Measurements from ENCODE around the gene NACA2. TPM values are rescaled to one million over a fixed set of nuclear protein-coding genes. Genes with fewer than 3 reads are reported as not detected.

Gene NACA2
- polyA plus RNA-seq, 1 donor (not counting 4 experiments of a cell fraction or from before 2014, with no cell fraction given): 0.79 TPM

DNA sequence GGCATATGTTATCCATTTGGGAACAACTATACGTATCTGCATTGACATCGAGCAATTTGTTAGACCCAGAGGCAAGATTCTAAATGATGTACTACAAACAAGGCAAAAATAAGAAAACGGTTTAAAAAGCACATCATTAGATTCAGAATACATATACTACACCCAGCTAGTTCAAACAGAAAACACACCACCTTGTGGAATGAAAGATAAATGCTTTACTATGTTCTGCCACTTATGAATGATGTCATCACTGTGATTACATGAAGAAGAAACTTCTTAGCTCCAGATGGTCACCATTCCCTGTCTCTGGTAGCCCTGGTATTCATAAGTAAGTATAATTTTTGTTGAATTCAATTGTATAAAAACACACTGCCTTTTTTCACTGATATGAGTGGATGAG, 7.8 kb downstream of the NACA2 start:
- TF ChIP-seq, protein P1, sequence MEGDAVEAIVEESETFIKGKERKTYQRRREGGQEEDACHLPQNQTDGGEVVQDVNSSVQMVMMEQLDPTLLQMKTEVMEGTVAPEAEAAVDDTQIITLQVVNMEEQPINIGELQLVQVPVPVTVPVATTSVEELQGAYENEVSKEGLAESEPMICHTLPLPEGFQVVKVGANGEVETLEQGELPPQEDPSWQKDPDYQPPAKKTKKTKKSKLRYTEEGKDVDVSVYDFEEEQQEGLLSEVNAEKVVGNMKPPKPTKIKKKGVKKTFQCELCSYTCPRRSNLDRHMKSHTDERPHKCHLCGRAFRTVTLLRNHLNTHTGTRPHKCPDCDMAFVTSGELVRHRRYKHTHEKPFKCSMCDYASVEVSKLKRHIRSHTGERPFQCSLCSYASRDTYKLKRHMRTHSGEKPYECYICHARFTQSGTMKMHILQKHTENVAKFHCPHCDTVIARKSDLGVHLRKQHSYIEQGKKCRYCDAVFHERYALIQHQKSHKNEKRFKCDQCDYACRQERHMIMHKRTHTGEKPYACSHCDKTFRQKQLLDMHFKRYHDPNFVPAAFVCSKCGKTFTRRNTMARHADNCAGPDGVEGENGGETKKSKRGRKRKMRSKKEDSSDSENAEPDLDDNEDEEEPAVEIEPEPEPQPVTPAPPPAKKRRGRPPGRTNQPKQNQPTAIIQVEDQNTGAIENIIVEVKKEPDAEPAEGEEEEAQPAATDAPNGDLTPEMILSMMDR (optimal IDR thresholded peaks at IDR 0.05 in 1 of 3, IDR thresholded peaks at IDR 0.05 in 1 of 3, conservative IDR thresholded peaks at IDR 0.05 in 1 of 3; ENCODE audit: extremely low read depth in 1 of 3, insufficient read depth in 2 of 3, low read length in 3 of 3): peak in 2 of 3 experiments; percentile 38 to 42
- TF ChIP-seq EZH2 (IDR thresholded peaks at IDR 0.05; ENCODE audit: low read length): no peak
- FAIRE-seq (no peak), DNase-seq (ENCODE audit: low read depth, low spot score) (no peak)
- no peaks in the 10 kb centered on the region for H4K20me1 ChIP-seq (ENCODE audit: control insufficient read depth, extremely low read depth, insufficient read depth, low read length)
- dilution Hi-C loops (cut with MboI; ENCODE audit: extremely low pct_ligation_motif_present, low sequenced_read_pairs): no loop called here
- no peaks in the 10 kb centered on the region for H3K9me3 ChIP-seq (ENCODE audit: control insufficient read depth, low read depth, low read length)
- no peak overlapping the region for H2AFZ ChIP-seq (ENCODE audit: control insufficient read depth, low read length)
- H3K36me3 ChIP-seq (ENCODE audit: control insufficient read depth in 2 of 2, extremely low read depth in 1 of 2, insufficient read depth in 2 of 2, low read length in 2 of 2): no peaks in the 10 kb centered on the region
- H3K27me3 ChIP-seq (ENCODE audit: control insufficient read depth, extremely low read depth, insufficient read depth, low read length): peaks cover 9% of the 10 kb centered on the region
- no peak overlapping the region for H3K9ac ChIP-seq (ENCODE audit: control insufficient read depth, extremely low read depth, insufficient read depth, low read length)
- H3K4me2 ChIP-seq (ENCODE audit: control insufficient read depth, extremely low read depth, insufficient read depth, low read depth, low read length): no peak overlapping the region
- no peaks in the 10 kb centered on the region for H3K9me1 ChIP-seq (ENCODE audit: control insufficient read depth, extremely low read depth, insufficient read depth, low read length)
- no peak overlapping the region for H3K27ac ChIP-seq (ENCODE audit: control insufficient read depth, insufficient read depth, low read length)
- no peaks in the 10 kb centered on the region for H3K4me1 ChIP-seq (ENCODE audit: control insufficient read depth, extremely low read depth, insufficient read depth, low read length)
- H3K79me2 ChIP-seq (ENCODE audit: control insufficient read depth, insufficient read depth, low read length): no peaks in the 10 kb centered on the region
- H3K4me3 ChIP-seq (ENCODE audit: control insufficient read depth in 2 of 3, extremely low read depth in 1 of 3, insufficient read depth in 2 of 3, low read depth in 1 of 3, low read length in 3 of 3): no peak overlapping the region

DNA sequence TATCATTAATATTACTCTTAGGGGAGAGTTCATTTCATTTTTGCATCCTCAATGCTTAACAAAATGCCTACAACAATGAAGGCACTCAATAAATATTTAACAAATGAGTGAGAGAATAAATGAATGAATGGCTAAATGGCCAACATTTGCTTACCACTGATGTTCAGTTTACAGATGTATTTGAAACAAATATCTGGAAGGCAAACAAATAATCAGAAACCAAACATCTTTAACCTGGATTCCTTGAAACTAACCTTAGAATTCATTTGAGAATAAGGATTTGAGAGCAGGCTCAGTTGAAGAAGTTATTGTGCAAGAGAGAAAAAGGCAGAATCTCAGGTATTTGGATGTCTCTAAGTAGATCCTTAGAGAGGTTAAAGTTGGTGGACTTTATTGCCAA, 8.4 kb downstream of the NACA2 start:
- dilution Hi-C loops (cut with MboI; ENCODE audit: extremely low pct_ligation_motif_present, low sequenced_read_pairs): no loop called here
- no peaks in the 10 kb centered on the region for H3K79me2 ChIP-seq (ENCODE audit: control insufficient read depth, insufficient read depth, low read length)
- H3K27ac ChIP-seq (ENCODE audit: control insufficient read depth, insufficient read depth, low read length): no peak overlapping the region
- no peak overlapping the region for H3K4me2 ChIP-seq (ENCODE audit: control insufficient read depth, extremely low read depth, insufficient read depth, low read depth, low read length)
- no peak overlapping the region for H2AFZ ChIP-seq (ENCODE audit: control insufficient read depth, low read length)
- DNase-seq (ENCODE audit: low read depth, low spot score): no peak
- no peak for TF ChIP-seq EZH2 (IDR thresholded peaks at IDR 0.05; ENCODE audit: low read length)
- TF ChIP-seq, protein P1 (optimal IDR thresholded peaks at IDR 0.05 in 1 of 3, IDR thresholded peaks at IDR 0.05 in 1 of 3, conservative IDR thresholded peaks at IDR 0.05 in 1 of 3; ENCODE audit: extremely low read depth in 1 of 3, insufficient read depth in 2 of 3, low read length in 3 of 3): no peak
- no peaks in the 10 kb centered on the region for H4K20me1 ChIP-seq (ENCODE audit: control insufficient read depth, extremely low read depth, insufficient read depth, low read length)
- no peak for FAIRE-seq
- no peaks in the 10 kb centered on the region for H3K9me1 ChIP-seq (ENCODE audit: control insufficient read depth, extremely low read depth, insufficient read depth, low read length)
- no peak overlapping the region for H3K4me3 ChIP-seq (ENCODE audit: control insufficient read depth in 2 of 3, extremely low read depth in 1 of 3, insufficient read depth in 2 of 3, low read depth in 1 of 3, low read length in 3 of 3)
- no peak overlapping the region for H3K9ac ChIP-seq (ENCODE audit: control insufficient read depth, extremely low read depth, insufficient read depth, low read length)
- no peaks in the 10 kb centered on the region for H3K9me3 ChIP-seq (ENCODE audit: control insufficient read depth, low read depth, low read length)
- peaks cover 9% of the 10 kb centered on the region for H3K27me3 ChIP-seq (ENCODE audit: control insufficient read depth, extremely low read depth, insufficient read depth, low read length)
- no peaks in the 10 kb centered on the region for H3K36me3 ChIP-seq (ENCODE audit: control insufficient read depth in 2 of 2, extremely low read depth in 1 of 2, insufficient read depth in 2 of 2, low read length in 2 of 2)
- no peaks in the 10 kb centered on the region for H3K4me1 ChIP-seq (ENCODE audit: control insufficient read depth, extremely low read depth, insufficient read depth, low read length)

Measured in keratinocyte (primary cell).